ENCODE results near the gene GXYLT2.

GRCh38 chr3:72846166-72846565 lies 41.7 kb upstream of the GXYLT2 start:
- no peak for TF ChIP-seq POLR2A (IDR thresholded peaks at IDR 0.05)
- TF ChIP-seq CTCF (IDR thresholded peaks at IDR 0.05 in 4 of 5, conservative IDR thresholded peaks at IDR 0.05 in 1 of 5), result no peak
